Activated CD4-positive, CD25-positive, alpha-beta regulatory T cell (primary cell): ENCODE measurements around the gene MOB4.
"Not testable (repeated sequence)": the region's sequence is repeated elsewhere in the genome, so short reads cannot be mapped to it uniquely, and the experiment has no call there.

Experiments
- DNase-seq, 4 experiments: peaks; one replicate each; lab custom pipeline; 2025; lab: John Stamatoyannopoulos, UW

MOB4 gene

GRCh38 chr2:197515739-197516392 lies at the start of gene MOB4:
MOB4 (plus strand) TSS chr2:197516066; CDS start chr2:197516087, 21 bp downstream.
- peak; percentile 88 to 90 (median 88) for DNase-seq

GRCh38 chr2:197472166-197472565 lies 43.7 kb upstream of the MOB4 start:
- DNase-seq: no peak

- DNase-seq: no peak
Measured at GRCh38 chr2:197477797-197478196, 38.1 kb upstream of the MOB4 start.

- DNase-seq: no peak
Measured at GRCh38 chr2:197480165-197481036, 35.5 kb upstream of the MOB4 start.

- not testable (repeated sequence) for DNase-seq
Measured at GRCh38 chr2:197484248-197484647, 31.6 kb upstream of the MOB4 start.

- DNase-seq: no peak
Measured at GRCh38 chr2:197486175-197486574, 29.7 kb upstream of the MOB4 start.

GRCh38 chr2:197487385-197487784 lies 28.5 kb upstream of the MOB4 start:
- DNase-seq: no peak

GRCh38 chr2:197495433-197496134 lies 20.3 kb upstream of the MOB4 start:
- no peak for DNase-seq

- no peak for DNase-seq
Measured at GRCh38 chr2:197496695-197497094, 19.2 kb upstream of the MOB4 start.

- no peak for DNase-seq
Measured at GRCh38 chr2:197497326-197497725, 18.5 kb upstream of the MOB4 start.

- DNase-seq: no peak
Measured at GRCh38 chr2:197498235-197498936, 17.5 kb upstream of the MOB4 start.

- DNase-seq: peak; percentile 9 to 33 (median 22)
Measured at GRCh38 chr2:197498937-197499593, 16.8 kb upstream of the MOB4 start.

GRCh38 chr2:197499594-197500502 lies 16.0 kb upstream of the MOB4 start, which contains the start of the genes HSPD1 and HSPE1:
HSPD1 (minus strand) TSS chr2:197499840; CDS start chr2:197498848, 992 bp downstream.
HSPE1 (plus strand) TSS chr2:197500379; CDS start chr2:197500437, 58 bp downstream.
- DNase-seq: peak; percentile 94 to 99 (median 98)

GRCh38 chr2:197500503-197501131 lies 15.2 kb upstream of the MOB4 start:
- DNase-seq: peak in 2 of 4 experiments; percentile 53 to 59

- DNase-seq: no peak
Measured at GRCh38 chr2:197502201-197502600, 13.7 kb upstream of the MOB4 start.

- DNase-seq: no peak
Measured at GRCh38 chr2:197502685-197503084, 13.2 kb upstream of the MOB4 start.

- DNase-seq: no peak
Measured at GRCh38 chr2:197504000-197504399, 11.9 kb upstream of the MOB4 start.

- no peak for DNase-seq
Measured at GRCh38 chr2:197504512-197504911, 11.4 kb upstream of the MOB4 start.

GRCh38 chr2:197506658-197507057 lies 9.2 kb upstream of the MOB4 start:
- DNase-seq: no peak

GRCh38 chr2:197513915-197514314 lies 2.0 kb upstream of the MOB4 start:
- DNase-seq: no peak
